HCT116 (cell line): ENCODE measurements around the gene GNA15. TPM values are rescaled to one million over a fixed set of nuclear protein-coding genes. Genes with fewer than 3 reads are reported as not detected.

Source experiments
- ATAC-seq: fragments of 200-7000 bp; cut with Tn5 transposase; 2 replicates; pipeline ENCODE4 v1.9.1; 2020; ENCODE audit warnings: mild to moderate bottlenecking, moderate library complexity
- BruUV-seq: library from RNA; stranded (reverse); fragments of 400-500 nt; replicated peaks from 2 replicates; lab custom pipeline; 2021; lab: Mats Ljungman, UMichigan
- CTCF ChIA-PET: fragments of 300-600 bp; sonication (Branson Sonifier 250); formaldehyde crosslinking; loops from one replicate; lab custom pipeline; 2021; ENCODE audit warnings: antibody characterized with exemption; lab: Charles Lee
- POLR2A ChIA-PET: fragments of 300-600, 350-600 bp; sonication (Branson Sonifier 250); formaldehyde crosslinking; loops from one replicate; lab custom pipeline; 2021; ENCODE audit warnings: antibody characterized with exemption; lab: Charles Lee
- RAD21 ChIA-PET, 2 experiments: fragments of 300-600 bp; sonication (Branson Sonifier 250); formaldehyde crosslinking; loops; one replicate each; lab custom pipeline; 2023; ENCODE audit warnings: low total read pairs in 2 of 2; ENCODE audit not compliant: uncharacterized antibody in 2 of 2, unreplicated experiment in 2 of 2, low non-redundant PET in 1 of 2; lab: Charles Lee
- DNase-seq: peaks from one replicate; pipeline ENCODE4 v3.0.0-alpha.2; 2010; ENCODE audit warnings: low read depth, low spot score
- H2AFZ ChIP-seq: fragments of 200-600 bp; shearing (Covaris generic), sonication (generic); 2 replicates; pipeline ENCODE4 v1.6.1; 2017; ENCODE audit warnings: low read depth, mixed run types, mixed read lengths, antibody characterized with exemption, low read length; ENCODE audit not compliant: poor library complexity, severe bottlenecking
- H3K27ac ChIP-seq: 2 replicates; pipeline ENCODE4 v1.5.1; 2012; ENCODE audit warnings: low read depth, low read length
- H3K27me3 ChIP-seq: fragments of 200-600 bp; sonication (generic); 2 replicates; pipeline ENCODE4 v1.6.1; 2016; ENCODE audit warnings: mixed run types, low read length, mixed read lengths; ENCODE audit not compliant: insufficient read depth
- H3K36me3 ChIP-seq, 2 experiments: fragments of 200-500 bp in 1 of 2; fragments of 200-600 bp in 1 of 2; sonication (Bioruptor generic) in 1 of 2; sonication (generic) in 1 of 2; 2 replicates each; pipeline versions ENCODE4 v1.5.1 to v1.6.1; 2014 to 2016; ENCODE audit warnings: low read length in 2 of 2, inconsistent platforms in 1 of 2, mixed read lengths in 1 of 2, mixed run types in 1 of 2; ENCODE audit not compliant: insufficient read depth in 2 of 2, control insufficient read depth in 1 of 2
- H3K4me1 ChIP-seq, 2 experiments: fragments of 200-600 bp in 1 of 2; sonication (generic) in 1 of 2; 2 replicates each; pipeline versions ENCODE4 v1.5.1 to v1.6.1; 2012 to 2017; ENCODE audit warnings: low read length in 2 of 2, inconsistent platforms in 1 of 2, mild to moderate bottlenecking in 1 of 2, mixed read lengths in 1 of 2, mixed run types in 1 of 2, moderate library complexity in 1 of 2; ENCODE audit not compliant: insufficient read depth in 2 of 2, control insufficient read depth in 1 of 2
- H3K4me2 ChIP-seq: fragments of 200-600 bp; sonication (generic); 2 replicates; pipeline ENCODE4 v1.6.1; 2017; ENCODE audit warnings: mixed run types, low read length, mixed read lengths
- H3K4me3 ChIP-seq, 2 experiments: fragments of 200-600 bp in 1 of 2; sonication (generic) in 1 of 2; replicated peaks in 1 of 2; 2 replicates each; pipeline ENCODE4 v1.5.1; 2011 to 2016; ENCODE audit warnings: low read length in 2 of 2, control low read depth in 1 of 2, low read depth in 1 of 2, mild to moderate bottlenecking in 1 of 2, mixed read lengths in 1 of 2, mixed run types in 1 of 2
- H3K79me2 ChIP-seq: fragments of 200-600 bp; sonication (generic); 2 replicates; pipeline ENCODE4 v1.6.1; 2017; ENCODE audit warnings: mild to moderate bottlenecking, mixed run types, low read length, moderate library complexity, mixed read lengths; ENCODE audit not compliant: insufficient read depth
- H3K9ac ChIP-seq: fragments of 200-600 bp; sonication (generic); 2 replicates; pipeline ENCODE4 v1.6.1; 2016; ENCODE audit warnings: low read length, mixed read lengths
- H3K9me2 ChIP-seq: fragments of 200-600 bp; sonication (generic), shearing (Covaris generic); 2 replicates; pipeline ENCODE4 v1.6.1; 2017; ENCODE audit warnings: mixed run types, mild to moderate bottlenecking, moderate library complexity; ENCODE audit not compliant: insufficient read depth
- H3K9me3 ChIP-seq, 2 experiments: fragments of 200-500 bp in 1 of 2; fragments of 200-600 bp in 1 of 2; sonication (Bioruptor generic) in 1 of 2; sonication (generic) in 1 of 2; 2 replicates each; pipeline ENCODE4 v1.6.1; 2014 to 2017; ENCODE audit warnings: low read length in 2 of 2, mixed read lengths in 2 of 2, inconsistent platforms in 1 of 2, low read depth in 1 of 2, mild to moderate bottlenecking in 1 of 2, mixed run types in 1 of 2, moderate library complexity in 1 of 2; ENCODE audit not compliant: control insufficient read depth in 1 of 2, insufficient read depth in 1 of 2
- H4K20me1 ChIP-seq: fragments of 200-600 bp; sonication (generic), shearing (Covaris generic); 2 replicates; pipeline ENCODE4 v1.6.1; 2017; ENCODE audit warnings: mixed run types, mild to moderate bottlenecking, moderate library complexity; ENCODE audit not compliant: insufficient read depth
- ATF3 ChIP-seq: IDR thresholded peaks from 2 replicates; pipeline ENCODE4 v1.6.1; 2012
- CTCF ChIP-seq, 3 experiments: fragments of 200-600 bp in 1 of 3; sonication (generic) in 1 of 3; IDR thresholded peaks in 2 of 3; conservative IDR thresholded peaks in 1 of 3; 2 replicates each; pipeline ENCODE4 v1.5.1; 2012 to 2017; ENCODE audit warnings: low read depth in 2 of 3, low read length in 2 of 3, antibody characterized with exemption in 1 of 3, borderline replicate concordance in 1 of 3, control low read depth in 1 of 3, mild to moderate bottlenecking in 1 of 3, mixed read lengths in 1 of 3, mixed run types in 1 of 3, moderate library complexity in 1 of 3; ENCODE audit not compliant: insufficient read depth in 1 of 3
- EGR1 ChIP-seq: IDR thresholded peaks from 2 replicates; pipeline ENCODE4 v1.6.1; 2012; ENCODE audit warnings: low read depth
- EZH2 ChIP-seq: fragments of 200-600 bp; sonication (generic); IDR thresholded peaks from 2 replicates; pipeline ENCODE4 v1.6.1; 2017; ENCODE audit warnings: antibody characterized with exemption, mixed run types
- POLR2A ChIP-seq: IDR thresholded peaks from 2 replicates; pipeline ENCODE4 v1.7.0; 2011; ENCODE audit warnings: borderline replicate concordance; ENCODE audit not compliant: insufficient read depth, insufficient read length; ENCODE audit errors: extremely low read depth
- POLR2AphosphoS5 ChIP-seq: IDR thresholded peaks from 2 replicates; pipeline ENCODE4 v1.6.1; 2011; ENCODE audit warnings: mild to moderate bottlenecking, low read depth, low read length, moderate library complexity
- SRF ChIP-seq: IDR thresholded peaks from 2 replicates; pipeline ENCODE4 v1.6.1; 2012; ENCODE audit warnings: low read depth
- intact Hi-C: fragments of 100-400 bp; cut with micrococcal nuclease; formaldehyde crosslinking; loops from 2 replicates; pipeline ENCODE4 v1.10.0; 2022
- total RNA-seq: library from RNA; stranded (reverse); gene quantifications from one replicate; pipeline ENCODE4 v1.2.1, GENCODE V29; 2021; ENCODE audit not compliant: unreplicated experiment

The GNA15 gene
- total RNA-seq, 1 experiment from 2014 or later, result 1.5 TPM

- RAD21 ChIA-PET, result no interaction called here
These were observed 74.6 kb downstream of the GNA15 start for GRCh38 chr19:3210347-3211017.

More at GRCh38 chr19:3210347-3211017, 74.6 kb downstream of the GNA15 start:
- CTCF ChIA-PET, result no interaction called here
- POLR2A ChIA-PET, result no interaction called here
- Histone ChIP-seq H3K9me3 (no peaks in the 10 kb centered on the region), H3K79me2 (no peaks in the 10 kb centered on the region), H2AFZ (no peak overlapping the region), H3K27me3 (no peaks in the 10 kb centered on the region), H3K4me3 (no peak overlapping the region), H3K27ac (no peak overlapping the region), H4K20me1 (no peaks in the 10 kb centered on the region), H3K4me2 (no peak overlapping the region), H3K36me3 (peaks cover 6 to 7% of the 10 kb centered on the region in 2 experiments; a peak in 3 of 4 replicates), H3K9ac (no peak overlapping the region), H3K4me1 (no peaks in the 10 kb centered on the region), H3K9me2 (no peaks in the 10 kb centered on the region)
- intact Hi-C loops, result no loop called here
- ATAC-seq (peak; percentile 88), DNase-seq (peak; percentile 4)
- TF ChIP-seq POLR2AphosphoS5 (peak; percentile 45), EGR1 (no peak), ATF3 (no peak), SRF (no peak), EZH2 (no peak), CTCF (IDR thresholded peaks at IDR 0.05 in 2 of 3, conservative IDR thresholded peaks at IDR 0.05 in 1 of 3; ENCODE audit: borderline replicate concordance in 1 of 3, insufficient read depth in 1 of 3, low read depth in 2 of 3, low read length in 2 of 3) (peak; percentile 40 to 85 (median 70); a peak in 5 of 6 replicates), POLR2A (no peak)
- BruUV-seq, result TSS peak; percentile 28
